HG02870 (cell line): ENCODE data around the gene POTEF.
"Not testable (repeated sequence)": the region's sequence is repeated elsewhere in the genome, so short reads cannot be mapped to it uniquely, and the experiment has no call there.

Experiments
- ATAC-seq: cut with Tn5 transposase; IDR thresholded peaks from one replicate; pipeline ENCODE4 v1.9.1; 2021; ENCODE audit warnings: mild to moderate bottlenecking, moderate library complexity; ENCODE audit not compliant: unreplicated experiment

POTEF gene

DNA sequence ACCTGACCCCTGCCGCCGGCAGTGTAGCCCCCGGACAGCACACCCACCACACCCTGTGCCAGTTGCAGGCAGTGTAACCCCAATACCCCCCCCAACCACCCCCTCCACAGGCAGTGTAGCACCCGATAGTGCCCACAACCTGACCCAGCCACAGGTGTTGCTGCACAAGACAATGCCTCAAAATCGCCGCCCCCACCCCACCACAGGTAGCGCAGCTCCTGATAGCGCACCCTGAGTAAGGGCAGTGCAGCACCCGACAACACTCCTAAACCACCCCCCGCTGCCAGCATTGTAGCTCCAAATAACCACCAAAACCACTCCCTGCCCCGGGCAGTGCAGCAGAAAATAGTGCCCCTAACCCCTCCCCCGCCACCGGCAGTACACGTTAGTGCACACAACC lies 558 bp downstream of the POTEF start:
- not testable (repeated sequence) for ATAC-seq

DNA sequence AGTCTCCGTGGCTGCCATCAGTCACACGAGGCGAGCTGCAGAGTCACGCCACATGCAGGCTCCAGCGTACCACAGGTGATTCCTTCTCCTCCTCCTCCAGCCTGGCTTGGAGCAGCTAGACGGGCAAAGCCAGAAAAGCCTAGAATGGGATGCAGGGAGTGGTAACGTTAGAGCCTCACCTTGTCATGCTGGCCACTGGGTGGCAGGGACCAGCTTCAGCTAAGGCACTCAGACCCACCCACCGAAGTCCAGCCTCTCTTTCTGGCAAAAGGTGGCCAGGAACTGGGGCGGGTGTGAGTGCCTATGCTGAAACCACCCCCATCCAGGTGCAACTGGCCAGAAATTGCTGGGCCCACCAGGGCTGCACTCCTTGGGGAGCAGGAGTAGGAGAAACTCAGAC lies 1.3 kb downstream of the POTEF start:
- not testable (repeated sequence) for ATAC-seq

DNA sequence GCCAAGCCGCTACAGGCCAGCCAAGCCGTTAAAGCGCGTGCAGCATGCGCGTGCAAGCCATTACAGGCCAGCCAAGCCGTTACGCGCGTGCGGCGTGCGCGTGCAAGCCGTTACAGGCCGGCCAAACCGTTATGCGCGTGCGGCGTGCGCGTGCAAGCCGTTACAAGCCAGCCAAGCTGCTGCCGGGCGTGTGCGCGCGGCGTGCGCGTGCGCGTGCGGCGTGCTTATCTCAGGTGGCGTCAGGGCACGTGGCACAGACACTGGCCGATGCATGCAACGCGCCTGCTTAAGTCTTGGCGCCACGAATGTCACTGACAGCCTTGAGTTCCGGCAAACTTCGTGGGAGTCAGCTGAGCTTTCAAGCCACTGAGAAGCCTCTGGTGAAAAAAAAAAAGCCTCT lies 8.1 kb downstream of the POTEF start:
- ATAC-seq = not testable (repeated sequence)

DNA sequence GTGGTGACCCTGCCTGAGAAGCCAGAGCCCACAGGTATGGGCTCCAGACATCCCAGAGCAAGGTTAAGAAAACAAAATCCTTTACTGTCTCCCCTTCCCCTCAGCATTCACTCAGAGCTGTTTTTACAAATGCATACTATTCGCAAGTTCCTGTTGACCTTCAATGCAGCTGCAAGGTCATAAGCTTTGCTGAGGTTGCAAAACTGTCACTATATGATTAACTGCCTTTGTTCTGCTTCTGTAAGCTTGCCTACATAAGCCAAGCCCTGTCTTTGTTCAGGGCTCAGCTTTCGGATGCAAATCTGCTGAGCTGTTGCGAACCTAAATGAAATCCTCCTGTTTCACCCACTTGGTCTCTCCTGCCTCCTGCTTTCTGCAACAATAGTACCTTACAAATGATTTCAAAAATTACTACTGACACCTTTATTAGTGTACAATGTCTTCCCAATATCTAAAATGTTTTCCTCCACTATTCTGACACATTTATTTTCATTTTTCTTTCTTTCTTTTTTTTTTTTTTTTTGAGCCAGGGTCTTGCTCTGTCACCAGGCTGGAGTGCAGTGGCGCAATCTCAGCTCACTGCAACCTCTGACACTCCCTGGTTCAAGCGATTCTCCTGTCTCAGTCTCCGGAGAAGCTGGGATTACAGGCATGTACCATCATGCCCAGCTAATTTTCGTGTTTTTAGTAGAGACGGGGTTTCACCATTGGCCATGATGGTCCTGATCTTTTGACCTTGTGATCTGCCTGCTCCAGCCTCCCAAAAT lies 26.2 kb downstream of the POTEF start:
- not testable (repeated sequence) for ATAC-seq

DNA sequence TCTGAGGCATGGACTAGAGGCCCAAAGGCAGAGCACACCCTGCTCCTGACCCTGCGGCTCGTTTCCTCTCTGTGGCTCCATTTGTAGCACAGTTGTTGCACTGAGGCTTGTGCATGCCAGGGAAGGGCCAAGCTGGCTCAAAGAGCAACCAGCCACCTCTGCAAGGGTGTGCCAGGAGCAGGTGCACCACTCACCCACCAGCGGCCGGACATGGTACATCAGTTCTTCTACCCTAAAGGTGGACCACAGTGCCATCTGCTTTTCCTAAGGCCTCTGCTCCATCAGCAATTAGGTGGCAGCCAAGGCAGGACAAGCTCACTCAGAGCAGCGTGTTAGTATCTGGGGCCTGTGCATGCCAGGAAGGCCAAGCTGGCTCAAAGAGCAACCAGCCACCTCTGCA lies 66.4 kb downstream of the POTEF start:
- ATAC-seq = not testable (repeated sequence)

DNA sequence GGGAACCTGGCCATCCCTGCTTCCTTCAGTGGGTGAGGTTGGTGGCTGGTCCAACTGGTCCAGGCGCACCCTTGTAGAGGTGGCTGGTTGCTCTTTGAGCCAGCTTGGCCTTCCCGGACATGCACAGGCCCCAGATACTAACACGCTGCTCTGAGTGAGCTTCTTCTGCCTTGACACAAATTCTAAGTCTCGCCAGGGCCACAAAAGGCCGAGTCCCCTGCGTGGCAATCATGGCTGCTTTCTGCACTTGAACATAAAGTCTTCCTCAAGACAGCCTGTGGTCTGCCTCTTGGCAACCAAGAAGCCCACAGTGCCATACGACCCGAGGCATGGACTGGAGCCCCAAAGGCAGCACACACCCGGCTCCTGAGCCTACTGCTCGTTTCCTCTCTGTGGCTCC lies 69.0 kb downstream of the POTEF start:
- not testable (repeated sequence) for ATAC-seq

DNA sequence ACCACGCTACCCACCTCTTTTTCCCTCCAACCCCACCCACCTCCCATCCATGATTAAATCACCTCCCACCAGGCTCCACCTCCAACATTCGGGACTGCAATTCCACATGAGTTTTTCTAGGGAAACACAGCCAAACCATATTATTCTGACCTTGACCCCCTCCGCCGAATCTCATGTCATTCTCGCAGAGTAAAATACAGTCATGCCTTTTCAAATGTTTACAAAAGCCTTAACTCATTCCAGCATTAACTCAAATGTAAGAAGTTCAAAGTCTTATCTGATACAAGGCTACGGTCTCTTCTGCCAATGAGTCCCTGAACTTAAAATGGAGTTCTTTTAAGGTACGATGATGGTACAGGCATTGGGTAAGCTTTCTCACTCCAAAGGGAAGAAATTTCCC lies 72.7 kb downstream of the POTEF start:
- not testable (repeated sequence) for ATAC-seq

DNA sequence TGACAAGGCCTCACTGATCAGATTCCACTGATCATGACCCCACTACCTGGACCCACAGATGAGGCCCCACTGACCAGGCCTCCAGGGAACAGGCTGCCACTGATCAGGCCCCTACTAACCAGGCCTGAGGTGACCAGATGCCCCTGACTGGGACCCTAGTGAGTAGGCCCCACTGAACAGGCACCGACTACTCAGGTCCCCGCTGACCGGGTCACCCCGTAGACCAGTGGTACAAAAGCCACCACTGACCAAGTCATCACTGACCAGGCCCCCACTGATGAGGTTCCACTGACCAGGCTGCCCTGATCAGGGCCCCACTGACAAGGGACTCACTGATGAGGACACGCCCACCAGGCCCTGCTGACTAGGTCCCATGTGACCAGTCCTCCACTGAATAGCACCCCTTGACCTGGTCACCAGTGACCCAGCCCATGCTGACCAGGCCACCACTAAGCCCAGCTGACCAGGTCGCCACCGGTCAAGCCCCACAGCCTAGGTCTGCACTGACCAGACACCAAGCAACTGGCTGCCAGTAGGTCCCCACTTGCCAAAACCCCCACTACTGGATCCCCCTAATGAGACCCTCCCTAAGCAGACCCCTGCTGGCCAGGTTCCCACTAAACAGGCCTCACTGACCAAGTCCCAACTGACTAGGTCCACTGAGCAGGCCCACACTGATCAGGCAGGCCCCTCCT lies 75.7 kb downstream of the POTEF start:
- ATAC-seq = not testable (repeated sequence)

DNA sequence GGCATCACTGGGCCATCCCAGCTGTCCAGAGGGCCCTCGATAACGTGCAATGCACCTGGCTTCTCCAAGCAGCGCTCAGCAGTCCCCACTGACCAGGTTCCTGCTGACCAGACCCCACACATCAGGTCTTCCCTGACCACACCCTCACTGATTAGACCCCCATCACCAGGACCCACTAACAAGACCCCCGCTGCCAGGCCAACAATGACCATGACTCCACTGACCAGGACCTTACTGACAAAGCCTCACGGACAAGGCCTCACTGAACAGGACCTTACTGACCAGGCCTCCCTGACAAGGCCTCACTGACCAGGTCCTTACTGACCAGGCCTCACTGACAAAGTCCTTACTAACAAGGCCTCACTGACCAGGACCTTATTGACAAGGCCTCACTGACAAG lies 76.6 kb downstream of the POTEF start:
- ATAC-seq = not testable (repeated sequence)

DNA sequence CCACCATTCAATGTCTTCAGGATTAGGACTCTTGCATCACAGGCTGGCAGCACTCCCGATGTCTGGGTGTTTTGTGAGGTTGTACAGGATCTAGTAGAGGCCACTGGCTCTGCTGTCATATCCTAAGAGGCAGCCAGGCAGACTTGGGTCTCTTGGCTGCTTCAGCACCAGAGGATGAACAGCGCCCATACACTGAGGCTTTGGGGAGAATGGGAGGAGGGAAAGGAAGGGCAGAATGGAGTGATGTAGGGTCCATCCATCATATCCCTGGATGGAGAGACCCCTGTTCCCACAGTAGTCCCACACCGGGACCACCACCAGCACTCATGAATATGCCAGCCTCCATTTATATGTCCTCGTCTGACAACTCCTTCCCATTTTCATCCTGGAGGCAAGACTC lies 80.6 kb downstream of the POTEF start:
- not testable (repeated sequence) for ATAC-seq

DNA sequence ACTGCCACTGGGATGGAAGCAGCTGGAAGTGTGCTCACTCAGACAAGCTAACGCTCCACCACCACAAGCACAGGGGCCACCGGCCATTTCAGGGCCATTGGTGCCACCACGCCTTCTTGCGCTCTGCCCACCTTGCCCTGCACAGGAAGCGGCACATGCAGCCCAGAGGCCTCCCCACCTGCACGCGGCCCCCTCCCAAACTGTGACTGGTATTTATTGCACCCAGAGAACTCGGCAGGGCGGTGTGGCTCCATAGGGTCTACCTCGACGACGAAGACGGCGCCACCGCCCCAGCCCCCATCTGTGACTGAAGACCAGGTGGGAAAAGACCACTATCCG lies 90.8 kb downstream of the POTEF start:
- not testable (repeated sequence) for ATAC-seq

DNA sequence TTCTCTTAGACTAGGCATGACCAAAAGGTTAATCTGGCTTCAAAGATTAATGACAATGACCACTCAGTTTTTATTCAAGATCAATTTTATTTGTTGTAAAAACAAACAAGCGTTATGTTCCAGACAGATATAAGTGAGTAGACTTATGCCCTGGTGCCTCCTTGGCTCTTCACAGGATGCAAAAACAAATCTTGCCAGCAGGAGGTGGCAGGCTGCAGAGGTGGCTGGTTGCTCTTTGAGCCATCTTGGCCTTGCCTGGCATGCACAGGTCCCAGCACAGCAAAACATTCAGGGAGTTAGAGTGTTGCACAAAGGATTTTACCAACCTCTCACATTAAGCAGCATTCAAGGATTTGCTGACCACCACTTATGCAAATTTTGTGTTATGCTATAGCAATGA lies 103.1 kb downstream of the POTEF start:
- not testable (repeated sequence) for ATAC-seq
